Measurements from ENCODE around the gene LBH.

The LBH gene

GRCh38 chr2:30231212-30231995 lies at the start of gene LBH:
Gene LBH (plus strand): TSS chr2:30231534. CDS start chr2:30231739, 205 bp downstream.
- peak; percentile 81 to 93 (median 92) for DNase-seq (ENCODE audit: low read depth in 2 of 3, low spot score in 2 of 3)

- DNase-seq (ENCODE audit: low read depth in 2 of 3, low spot score in 2 of 3) = no peak
Measured at GRCh38 chr2:30184035-30184434, 47.3 kb upstream of the LBH start.

- DNase-seq (ENCODE audit: low read depth in 2 of 3, low spot score in 2 of 3) = no peak
Measured at GRCh38 chr2:30185178-30185577, 46.2 kb upstream of the LBH start.

- no peak for DNase-seq (ENCODE audit: low read depth in 2 of 3, low spot score in 2 of 3)
Measured at GRCh38 chr2:30188292-30188691, 43.0 kb upstream of the LBH start.

GRCh38 chr2:30190637-30191036 lies 40.7 kb upstream of the LBH start:
- DNase-seq (ENCODE audit: low read depth in 2 of 3, low spot score in 2 of 3) = no peak

GRCh38 chr2:30191107-30191506 lies 40.2 kb upstream of the LBH start:
- no peak for DNase-seq (ENCODE audit: low read depth in 2 of 3, low spot score in 2 of 3)

GRCh38 chr2:30191819-30192271 lies 39.5 kb upstream of the LBH start:
- no peak for DNase-seq (ENCODE audit: low read depth in 2 of 3, low spot score in 2 of 3)

GRCh38 chr2:30192314-30192713 lies 39.0 kb upstream of the LBH start:
- DNase-seq (ENCODE audit: low read depth in 2 of 3, low spot score in 2 of 3) = no peak

GRCh38 chr2:30193104-30193681 lies 38.1 kb upstream of the LBH start:
- no peak for DNase-seq (ENCODE audit: low read depth in 2 of 3, low spot score in 2 of 3)

GRCh38 chr2:30194421-30194820 lies 36.9 kb upstream of the LBH start:
- DNase-seq (ENCODE audit: low read depth in 2 of 3, low spot score in 2 of 3) = no peak

GRCh38 chr2:30195016-30195415 lies 36.3 kb upstream of the LBH start:
- DNase-seq (ENCODE audit: low read depth in 2 of 3, low spot score in 2 of 3) = no peak

- DNase-seq (ENCODE audit: low read depth in 2 of 3, low spot score in 2 of 3) = no peak
Measured at GRCh38 chr2:30197570-30198192, 33.7 kb upstream of the LBH start.

- DNase-seq (ENCODE audit: low read depth in 2 of 3, low spot score in 2 of 3) = no peak
Measured at GRCh38 chr2:30201990-30202389, 29.3 kb upstream of the LBH start.

- DNase-seq (ENCODE audit: low read depth in 2 of 3, low spot score in 2 of 3) = no peak
Measured at GRCh38 chr2:30203156-30203555, 28.2 kb upstream of the LBH start.

GRCh38 chr2:30204281-30204680 lies 27.1 kb upstream of the LBH start:
- DNase-seq (ENCODE audit: low read depth in 2 of 3, low spot score in 2 of 3) = no peak

- no peak for DNase-seq (ENCODE audit: low read depth in 2 of 3, low spot score in 2 of 3)
Measured at GRCh38 chr2:30205456-30205855, 25.9 kb upstream of the LBH start.

- no peak for DNase-seq (ENCODE audit: low read depth in 2 of 3, low spot score in 2 of 3)
Measured at GRCh38 chr2:30206461-30207430, 24.6 kb upstream of the LBH start.

- DNase-seq (ENCODE audit: low read depth in 2 of 3, low spot score in 2 of 3) = no peak
Measured at GRCh38 chr2:30208453-30208852, 22.9 kb upstream of the LBH start.

- DNase-seq (ENCODE audit: low read depth in 2 of 3, low spot score in 2 of 3) = no peak
Measured at GRCh38 chr2:30209227-30209626, 22.1 kb upstream of the LBH start.

- DNase-seq (ENCODE audit: low read depth in 2 of 3, low spot score in 2 of 3) = no peak
Measured at GRCh38 chr2:30213326-30213725, 18.0 kb upstream of the LBH start.

GRCh38 chr2:30213907-30214463 lies 17.3 kb upstream of the LBH start:
- no peak for DNase-seq (ENCODE audit: low read depth in 2 of 3, low spot score in 2 of 3)

All from activated CD8-positive, alpha-beta memory T cell treated with anti-CD3 and anti-CD28 coated beads for 48 hours (primary cell).